Fibroblast of the conjunctiva (primary cell): ENCODE data around the gene CHSY1.
"Not testable (repeated sequence)": the region's sequence is repeated elsewhere in the genome, so short reads cannot be mapped to it uniquely, and the experiment has no call there.

Experiments used
- DNase-seq: peaks from one replicate; pipeline ENCODE4 v3.0.0-alpha.2; 2010; ENCODE audit warnings: low read depth

CHSY1 gene

GRCh38 chr15:101134780-101135179 is 117.1 kb downstream of the CHSY1 start:
- no peak for DNase-seq

GRCh38 chr15:101133751-101134261 is 118.0 kb downstream of the CHSY1 start:
- DNase-seq, result no peak

GRCh38 chr15:101133181-101133460 is 118.7 kb downstream of the CHSY1 start:
- no peak for DNase-seq

GRCh38 chr15:101132390-101133180 is 119.3 kb downstream of the CHSY1 start:
- no peak for DNase-seq

- no peak for DNase-seq
These were observed 120.1 kb downstream of the CHSY1 start for GRCh38 chr15:101131489-101132389.

- no peak for DNase-seq
These were observed 121.9 kb downstream of the CHSY1 start for GRCh38 chr15:101129851-101130380.

GRCh38 chr15:101128221-101129015 is 123.4 kb downstream of the CHSY1 start:
- peak; percentile 94 for DNase-seq

GRCh38 chr15:101127506-101128076 is 124.3 kb downstream of the CHSY1 start:
- DNase-seq, result peak; percentile 95

- DNase-seq, result peak; percentile 45
These were observed 125.0 kb downstream of the CHSY1 start for GRCh38 chr15:101126618-101127505.

- not testable (repeated sequence) for DNase-seq
These were observed 125.9 kb downstream of the CHSY1 start for GRCh38 chr15:101125881-101126428.
